NCI-H2227 (cell line): ENCODE data around the gene KLHL35.
A peak's percentile ranks its signal among the peaks of the same experiment; 100 is the strongest.
"Not testable (repeated sequence)": the region's sequence is repeated elsewhere in the genome, so short reads cannot be mapped to it uniquely, and the experiment has no call there.

Experiments
- DNase-seq: peaks from one replicate; lab custom pipeline; 2025; ENCODE audit not compliant: unreplicated experiment; lab: John Stamatoyannopoulos, UW

Gene KLHL35

DNA sequence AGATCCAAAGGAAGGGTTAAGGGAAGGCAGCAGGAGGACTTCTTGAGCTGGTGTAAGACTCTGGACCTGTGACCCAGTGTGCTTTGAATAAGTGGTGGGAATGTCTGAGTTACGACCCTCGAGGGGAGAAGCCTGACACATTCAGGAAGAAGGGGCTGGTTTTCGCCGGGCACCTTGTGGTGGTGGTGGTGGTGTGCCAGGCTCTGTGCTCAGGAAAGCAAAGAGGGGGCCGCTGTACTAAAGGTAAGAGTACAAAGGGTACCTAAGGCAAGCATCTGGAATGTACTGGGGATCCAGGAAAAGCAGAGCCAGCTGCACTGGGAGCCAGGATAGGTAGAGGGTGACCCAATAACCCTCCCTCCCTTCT lies 6.3 kb downstream of the KLHL35 start:
- DNase-seq, result no peak

DNA sequence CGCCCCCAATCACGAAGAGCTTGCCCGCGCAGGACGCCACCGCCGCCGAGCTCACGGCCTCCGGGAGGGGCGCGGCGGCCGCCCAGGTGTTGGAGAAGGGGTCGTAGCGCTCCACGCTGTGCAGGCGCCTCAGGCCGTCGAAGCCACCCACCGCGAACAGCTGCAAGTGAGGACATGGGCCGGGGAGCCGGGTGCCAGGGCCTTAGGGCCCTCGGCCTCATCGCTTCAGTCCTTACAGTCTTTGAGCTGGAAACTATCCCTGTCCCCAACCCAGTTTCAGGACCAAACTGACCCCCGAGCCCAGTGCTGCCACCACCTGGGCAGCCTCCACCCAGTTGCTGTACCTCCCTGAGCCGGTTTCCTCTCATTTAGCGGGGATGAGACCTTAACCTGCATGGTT lies 7.6 kb downstream of the KLHL35 start:
- DNase-seq, result no peak

DNA sequence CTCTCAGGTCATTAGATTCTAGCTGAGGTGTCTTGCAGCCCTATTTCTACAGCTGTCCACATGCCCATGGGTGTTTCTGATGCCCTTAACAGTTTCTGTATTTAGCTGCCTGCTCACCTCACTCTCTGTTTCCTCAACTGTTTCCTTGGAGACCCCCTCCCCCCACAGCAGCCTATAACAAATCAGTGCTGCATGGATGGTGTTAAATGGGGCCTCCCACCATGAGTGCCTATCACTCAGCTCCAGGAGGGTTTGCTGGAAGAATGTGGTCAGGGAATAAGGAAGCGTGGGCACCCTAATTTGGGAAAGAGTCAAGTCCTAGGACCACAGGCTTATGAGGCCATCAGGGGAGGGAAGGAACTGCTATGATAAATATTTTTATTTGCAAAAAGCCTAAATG lies 8.6 kb downstream of the KLHL35 start:
- DNase-seq, result no peak

DNA sequence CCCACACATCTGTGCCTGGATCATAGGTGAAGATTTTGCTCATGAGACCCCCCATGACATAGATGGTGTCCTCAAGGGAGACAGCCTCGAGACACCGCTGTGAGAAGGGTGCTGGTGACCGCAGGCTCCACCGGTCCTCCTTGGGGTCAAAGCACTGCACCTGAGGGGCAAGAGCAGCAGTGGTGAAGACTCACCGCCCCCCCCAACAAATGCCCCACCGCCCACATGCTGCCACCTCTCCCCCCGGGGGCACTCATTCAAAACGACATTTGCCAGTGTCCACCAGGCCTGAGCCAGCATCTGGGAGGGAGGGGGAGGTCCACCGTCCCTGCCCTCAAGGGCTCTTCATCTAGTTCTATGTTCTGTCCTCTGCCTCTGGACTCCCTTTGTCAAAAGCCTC lies 9.3 kb downstream of the KLHL35 start:
- DNase-seq, result no peak

DNA sequence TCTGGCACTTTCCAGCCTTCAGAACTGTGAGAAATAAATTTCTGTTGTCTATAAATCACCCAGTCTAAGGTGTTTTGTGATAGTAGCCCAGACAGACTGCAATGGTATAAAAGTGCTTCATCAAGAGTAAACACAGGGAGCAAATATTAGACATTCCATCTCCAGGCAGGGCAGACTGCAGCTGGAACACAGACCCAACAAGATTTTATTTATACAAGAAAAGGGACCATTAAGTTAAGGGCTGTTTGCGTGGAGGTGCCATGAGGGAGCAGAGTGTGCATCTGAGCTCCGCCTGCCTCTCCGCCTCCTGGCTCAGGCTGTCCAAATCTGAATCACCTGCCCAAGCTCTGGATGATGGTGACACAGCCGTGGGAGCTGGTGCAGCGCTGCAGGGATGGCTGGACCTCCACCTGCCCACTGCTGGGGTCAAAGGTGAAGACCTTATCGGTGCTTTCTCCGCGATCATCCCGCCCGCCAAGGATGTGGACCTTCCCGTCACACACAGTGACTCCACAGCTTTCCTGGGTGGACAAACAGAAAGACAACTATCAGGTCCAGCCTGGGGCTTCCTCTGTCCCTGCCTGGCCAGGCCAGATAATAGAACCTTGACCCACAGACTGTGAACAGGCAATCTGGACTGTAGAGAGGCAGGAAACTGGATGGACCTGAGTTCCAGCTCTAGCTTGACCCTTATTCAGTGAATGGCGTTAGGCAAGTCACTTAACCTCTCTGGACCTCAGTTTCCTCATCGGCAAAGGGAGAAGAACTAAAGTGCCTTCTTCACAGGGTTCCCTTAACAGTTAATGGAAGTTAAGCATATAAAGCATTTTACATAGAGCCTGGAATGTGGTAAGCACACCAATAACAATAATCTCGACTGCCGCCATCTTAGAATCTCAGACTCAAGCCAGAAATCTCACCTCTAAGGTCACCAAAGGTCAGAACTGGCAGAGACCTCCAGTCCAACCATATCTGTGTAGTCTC lies 10.5 kb downstream of the KLHL35 start:
- DNase-seq, result no peak

DNA sequence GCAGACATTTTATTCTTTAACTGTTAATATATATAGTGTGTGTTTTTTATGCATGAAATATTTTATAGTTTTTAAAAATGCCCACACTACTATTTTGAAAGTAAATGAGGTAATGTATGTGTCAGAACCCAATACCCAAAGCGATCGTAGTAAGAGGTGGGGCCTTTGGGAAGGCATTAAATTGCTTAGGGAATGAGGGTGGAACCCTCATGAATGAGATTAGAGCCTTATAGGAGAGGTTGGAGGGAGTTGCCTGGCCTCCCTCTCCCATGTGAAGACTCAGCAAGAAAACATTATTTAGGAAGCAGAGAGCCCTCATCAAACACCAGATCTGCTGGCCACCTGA lies 11.1 kb downstream of the KLHL35 start:
- no peak for DNase-seq

DNA sequence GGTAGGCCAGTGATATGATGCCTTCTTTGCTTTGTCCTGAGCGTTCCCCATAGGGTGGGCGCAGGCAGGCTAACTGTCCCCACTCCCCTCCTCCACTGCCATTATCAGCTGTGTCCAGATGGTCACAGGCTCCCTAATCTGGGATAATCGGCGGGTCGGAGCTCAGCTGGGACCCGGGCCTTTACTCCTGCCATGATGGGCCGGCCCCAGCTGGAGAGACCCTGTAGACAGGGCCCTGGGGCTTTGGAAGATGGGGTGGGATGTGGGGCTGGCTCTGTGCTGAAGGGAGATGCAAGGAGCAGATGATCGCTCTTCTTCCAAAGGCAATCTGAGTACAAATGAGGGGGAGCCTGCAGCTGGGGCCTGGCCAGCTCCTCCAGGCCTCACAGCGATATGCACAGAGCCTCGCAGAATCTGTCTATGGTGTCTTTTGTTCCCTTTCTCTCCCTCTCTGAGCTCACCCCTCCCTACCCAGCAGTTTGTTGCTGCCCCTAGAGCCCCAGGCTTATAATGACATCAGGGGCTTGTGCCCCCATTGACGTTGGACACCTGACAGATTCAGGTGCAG lies 11.9 kb downstream of the KLHL35 start:
- DNase-seq, result no peak

DNA sequence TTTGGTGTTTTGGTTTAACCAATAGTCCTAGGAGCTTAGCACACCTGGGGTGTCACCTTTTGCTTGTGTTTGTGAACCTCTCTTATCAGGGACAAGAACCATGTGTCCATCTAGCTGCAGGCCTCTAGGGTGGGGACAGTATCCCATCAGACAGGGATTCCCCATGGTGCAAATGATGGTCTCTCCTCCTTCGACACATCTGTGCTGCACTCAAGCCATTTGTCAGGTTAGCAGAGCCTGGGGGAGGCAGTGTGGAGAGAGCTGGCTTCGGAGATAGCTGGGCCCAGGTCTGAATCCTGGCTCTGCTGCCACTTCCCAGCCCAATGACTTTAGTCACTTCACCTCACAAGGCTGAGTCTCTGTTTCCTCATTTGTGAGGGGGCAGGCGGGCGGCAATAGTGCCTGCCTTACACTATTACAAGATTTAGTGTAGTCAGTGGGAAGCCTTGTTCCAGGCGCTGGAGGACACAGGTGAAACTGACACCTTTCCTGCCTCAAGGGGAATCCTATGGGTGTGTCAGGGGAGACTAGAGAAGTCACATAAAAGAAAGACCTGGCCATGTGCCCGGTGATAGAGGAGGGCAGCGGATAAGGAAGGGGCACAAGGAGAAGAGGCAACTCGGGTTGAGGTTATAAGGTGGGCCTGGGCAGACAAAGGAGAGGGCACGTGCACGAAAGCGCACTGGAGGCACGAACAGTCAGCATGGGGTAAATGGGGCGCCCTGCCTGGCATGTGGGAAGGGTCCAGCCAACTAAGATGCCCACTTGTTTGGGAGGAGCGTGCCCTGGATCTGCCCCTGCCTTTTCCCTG lies 12.6 kb downstream of the KLHL35 start:
- no peak for DNase-seq

DNA sequence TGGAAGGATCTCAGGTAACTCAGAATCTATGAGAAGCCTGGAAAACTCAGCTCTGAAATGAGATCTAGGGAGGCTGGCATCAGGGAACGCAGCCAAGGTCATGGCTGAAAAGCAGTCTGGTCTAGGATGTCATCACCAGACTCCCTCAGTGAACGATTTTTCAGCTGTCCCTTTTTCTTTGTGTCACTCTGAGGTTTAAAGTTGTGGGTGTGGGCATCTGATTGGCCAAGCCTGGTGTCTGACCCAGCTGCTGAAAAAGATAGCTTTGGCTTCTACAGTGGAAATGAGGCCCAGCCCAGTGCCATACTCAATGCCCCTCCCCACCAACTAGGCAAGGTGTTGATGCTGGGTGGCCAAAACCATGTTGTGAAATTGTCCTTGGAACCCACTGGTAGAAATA lies 19.1 kb downstream of the KLHL35 start:
- no peak for DNase-seq

DNA sequence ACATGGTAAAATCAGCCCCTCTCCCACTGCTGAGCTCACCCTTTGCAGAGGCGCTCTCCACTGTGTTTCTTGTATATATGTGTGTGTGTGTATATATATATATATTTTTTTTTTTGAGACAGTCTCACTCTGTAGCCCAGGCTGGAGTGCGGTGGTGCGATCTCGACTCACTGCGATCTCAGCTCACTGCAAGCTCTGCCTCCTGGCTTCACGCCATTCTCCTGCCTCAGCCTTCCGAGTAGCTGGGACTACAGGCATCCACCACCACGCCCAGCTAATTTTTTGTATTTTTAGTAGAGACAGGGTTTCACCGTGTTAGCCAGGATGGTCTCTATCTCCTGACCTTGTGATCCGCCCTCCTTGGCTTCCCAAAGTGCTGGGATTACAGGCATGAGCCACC lies 19.9 kb downstream of the KLHL35 start:
- DNase-seq, result not testable (repeated sequence)

DNA sequence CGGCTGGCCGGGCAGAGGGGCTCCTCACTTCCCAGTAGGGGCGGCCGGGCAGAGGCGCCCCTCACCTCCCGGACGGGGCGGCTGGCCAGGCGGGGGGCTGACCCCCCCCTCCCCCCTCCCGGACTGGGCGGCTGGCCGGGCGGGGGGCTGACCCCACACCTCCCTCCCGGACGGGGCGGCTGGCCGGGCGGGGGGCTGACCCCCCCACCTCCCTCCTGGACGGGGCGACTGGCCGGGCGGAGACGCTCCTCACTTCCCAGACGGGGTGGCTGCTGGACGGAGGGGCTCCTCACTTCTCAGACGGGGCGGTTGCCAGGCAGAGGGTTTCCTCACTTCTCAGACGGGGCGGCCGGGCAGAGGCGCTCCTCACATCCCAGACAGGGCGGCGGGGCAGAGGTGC lies 23.0 kb downstream of the KLHL35 start:
- DNase-seq, result not testable (repeated sequence)

DNA sequence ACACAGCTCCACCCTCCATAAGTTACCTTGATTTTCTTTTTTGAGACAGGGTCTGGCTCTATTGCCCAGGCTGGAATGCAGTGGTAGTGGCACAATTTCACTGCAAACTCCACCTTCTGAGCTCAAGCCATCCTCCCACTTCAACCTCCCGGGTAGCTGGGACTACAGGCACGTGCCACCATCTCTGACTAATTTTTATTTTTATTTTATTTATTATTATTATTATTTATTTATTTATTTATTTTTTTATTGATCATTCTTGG lies 24.1 kb downstream of the KLHL35 start:
- no peak for DNase-seq

DNA sequence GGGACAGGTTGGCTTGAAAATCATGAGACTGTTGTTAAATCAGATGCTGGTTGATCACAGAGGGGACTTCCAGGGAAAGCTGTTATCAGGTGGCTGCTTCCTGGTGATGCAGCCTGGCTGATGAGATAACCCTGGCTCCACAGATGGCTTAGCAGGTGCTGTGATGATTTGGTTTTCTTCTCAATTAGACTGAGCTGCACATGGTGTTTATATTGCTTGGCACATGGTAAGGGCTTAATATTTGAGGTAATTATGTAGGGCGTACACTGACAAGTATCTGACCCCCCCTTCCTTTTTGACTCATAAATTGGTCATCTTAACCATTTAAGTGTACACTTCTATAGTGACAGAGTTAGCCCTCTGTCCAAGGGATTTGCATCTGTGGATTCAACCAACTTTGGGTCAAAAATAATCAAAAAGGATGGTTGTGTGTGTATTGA lies 26.6 kb downstream of the KLHL35 start:
- no peak for DNase-seq

DNA sequence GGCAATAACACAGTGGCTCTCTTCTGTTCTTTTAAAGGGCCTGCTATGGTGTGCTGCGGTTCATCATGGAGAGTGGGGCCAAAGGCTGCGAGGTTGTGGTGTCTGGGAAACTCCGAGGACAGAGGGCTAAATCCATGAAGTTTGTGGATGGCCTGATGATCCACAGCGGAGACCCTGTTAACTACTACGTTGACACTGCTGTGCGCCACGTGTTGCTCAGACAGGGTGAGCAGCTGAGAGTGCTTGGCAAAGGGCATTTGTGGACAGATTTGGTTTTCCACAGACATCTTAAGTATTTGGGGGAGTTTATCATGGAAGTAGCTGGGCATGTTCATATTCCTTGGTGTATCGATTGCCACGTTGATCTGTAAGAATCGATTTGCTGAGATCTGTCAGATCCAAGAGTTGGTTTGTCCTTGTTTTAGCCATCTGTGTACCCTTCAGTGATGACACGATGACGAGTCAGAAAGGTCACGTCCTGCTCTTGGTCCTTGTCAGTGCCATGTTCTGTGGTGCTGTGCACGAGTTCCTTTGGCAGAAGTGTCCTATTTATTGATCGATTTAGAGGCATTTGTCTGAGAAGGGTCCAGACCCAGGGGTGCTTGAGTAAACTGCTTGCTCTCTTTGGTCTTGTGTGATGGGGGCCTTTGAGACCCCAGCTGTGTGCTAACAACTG lies 28.9 kb downstream of the KLHL35 start:
- no peak for DNase-seq

DNA sequence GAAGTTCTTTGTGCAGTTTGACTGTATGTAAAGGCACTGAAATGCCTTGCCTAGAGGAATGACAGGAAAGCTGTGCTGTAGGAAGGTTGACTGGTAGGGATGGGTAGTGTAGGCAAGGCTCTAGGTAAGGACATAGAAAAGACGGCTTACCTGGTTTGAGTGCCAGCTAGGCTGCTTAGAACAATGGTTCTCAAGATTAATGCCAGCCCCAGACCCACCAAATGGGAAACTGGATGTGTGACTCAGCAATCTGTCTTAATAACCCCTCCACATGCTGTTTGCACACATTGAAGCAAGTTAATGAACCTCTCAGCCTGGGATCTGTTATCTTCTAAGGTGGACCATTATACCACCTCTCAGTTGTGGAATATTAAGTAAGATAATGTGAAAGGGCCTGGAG lies 30.0 kb downstream of the KLHL35 start:
- DNase-seq, result no peak

DNA sequence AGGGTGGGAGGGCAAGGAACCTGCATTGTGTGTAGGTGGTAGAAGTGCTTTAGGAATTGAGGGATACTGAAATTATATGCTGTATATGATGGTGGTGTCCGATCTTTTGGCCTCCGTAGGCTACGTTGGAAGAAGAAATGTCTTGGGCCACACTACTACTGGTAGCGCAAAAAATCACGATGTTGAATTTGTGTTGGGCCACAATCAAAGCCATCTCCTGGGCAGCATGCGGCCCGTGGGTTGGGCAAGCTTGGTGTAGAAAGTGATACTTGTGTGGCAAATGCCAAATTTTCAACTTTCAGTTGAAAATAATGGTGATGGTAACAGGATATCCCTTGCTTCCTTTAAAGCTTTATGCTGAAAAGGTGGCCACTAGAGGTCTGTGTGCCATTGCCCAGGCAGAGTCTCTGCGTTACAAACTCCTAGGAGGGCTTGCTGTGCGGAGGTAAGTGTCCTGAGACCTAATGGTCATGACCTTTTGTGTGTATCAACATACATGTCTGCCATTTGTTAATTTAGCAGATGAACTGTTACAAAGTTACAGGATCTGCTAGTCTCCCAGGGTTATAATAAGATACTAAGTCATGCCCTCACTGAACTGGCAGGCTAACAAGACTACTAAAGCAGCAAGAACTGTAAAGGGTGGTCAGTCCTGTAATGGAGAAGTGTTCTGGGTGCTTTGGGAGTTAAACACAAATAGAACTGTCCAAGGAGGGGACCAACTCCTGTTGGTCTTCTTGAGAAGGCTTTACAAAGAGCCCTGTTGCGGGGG lies 30.8 kb downstream of the KLHL35 start:
- DNase-seq, result no peak

DNA sequence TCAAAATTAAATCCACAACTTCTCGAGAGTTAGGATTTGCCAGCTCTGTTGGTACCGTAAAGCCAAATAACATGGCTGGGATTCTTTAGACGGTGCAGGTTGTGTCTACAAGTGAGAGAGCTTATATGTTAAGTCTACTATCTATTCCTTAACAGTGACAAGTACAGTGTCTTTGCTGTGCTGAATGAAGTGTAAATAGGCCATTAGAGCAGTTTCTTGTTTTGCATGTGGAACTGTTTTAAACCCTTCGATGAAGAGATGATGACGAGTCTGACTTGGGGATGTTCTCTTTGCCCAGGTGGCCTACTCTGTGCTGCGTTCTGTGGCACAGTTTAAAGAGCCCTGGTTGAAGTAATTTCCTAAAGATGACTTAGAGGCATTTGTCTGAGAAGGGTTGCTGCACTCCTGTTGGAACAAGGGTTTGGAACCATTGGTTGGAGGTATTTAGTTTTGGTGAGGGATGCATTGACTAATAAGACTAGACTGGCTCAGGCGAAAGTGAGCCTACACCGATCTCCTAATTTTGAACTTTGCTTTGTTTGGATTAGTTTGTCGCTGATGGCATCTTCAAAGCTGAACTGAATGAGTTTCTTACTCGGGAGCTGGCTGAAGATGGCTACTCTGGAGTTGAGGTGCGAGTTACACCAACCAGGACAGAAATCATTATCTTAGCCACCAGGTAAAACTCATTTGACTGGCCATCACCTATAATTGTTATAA lies 32.7 kb downstream of the KLHL35 start:
- DNase-seq, result no peak

DNA sequence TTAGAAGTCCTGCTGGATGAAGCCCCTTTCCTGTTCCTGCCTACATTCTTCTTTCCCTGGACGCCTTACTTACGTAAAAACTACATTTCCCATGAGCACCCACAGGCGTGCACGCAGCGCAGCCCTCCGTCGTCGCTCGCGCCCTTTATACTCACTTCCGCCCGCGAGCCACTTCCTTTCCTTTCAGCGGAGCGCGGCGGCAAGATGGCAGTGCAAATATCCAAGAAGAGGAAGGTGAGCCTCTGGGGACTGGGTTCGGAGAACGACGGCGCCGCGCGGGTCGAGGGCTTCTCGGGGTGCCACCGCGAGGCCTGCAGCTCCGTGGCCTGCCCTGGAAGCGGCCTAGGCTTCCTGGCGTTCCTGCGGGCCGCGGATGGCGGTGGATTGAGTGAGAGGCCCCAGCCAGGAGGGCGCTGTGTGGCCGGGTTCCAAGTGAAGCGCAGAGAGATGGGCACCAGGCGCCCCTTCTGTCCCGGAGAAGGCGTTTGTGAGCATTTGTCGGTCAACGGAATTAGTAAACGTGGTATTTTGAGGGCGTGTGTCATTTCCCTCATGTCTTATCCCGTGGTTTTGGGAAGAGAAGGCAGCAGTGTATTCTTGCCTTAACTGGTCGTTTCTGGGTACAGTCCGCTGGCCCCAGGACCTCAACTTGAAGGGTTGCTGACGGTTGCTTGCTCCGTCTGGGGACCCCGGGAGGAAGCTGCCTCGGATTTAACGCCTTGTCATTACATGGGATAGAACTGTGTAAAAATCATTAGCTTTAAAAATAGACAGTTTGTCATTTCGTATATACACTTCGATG lies 33.5 kb downstream of the KLHL35 start, which contains the start of gene RPS3:
Gene RPS3 (plus strand): TSS at position 175 of the 802 bp plus-strand sequence. CDS start 30 bp downstream, at position 205.
- DNase-seq, result peak; percentile 93

DNA sequence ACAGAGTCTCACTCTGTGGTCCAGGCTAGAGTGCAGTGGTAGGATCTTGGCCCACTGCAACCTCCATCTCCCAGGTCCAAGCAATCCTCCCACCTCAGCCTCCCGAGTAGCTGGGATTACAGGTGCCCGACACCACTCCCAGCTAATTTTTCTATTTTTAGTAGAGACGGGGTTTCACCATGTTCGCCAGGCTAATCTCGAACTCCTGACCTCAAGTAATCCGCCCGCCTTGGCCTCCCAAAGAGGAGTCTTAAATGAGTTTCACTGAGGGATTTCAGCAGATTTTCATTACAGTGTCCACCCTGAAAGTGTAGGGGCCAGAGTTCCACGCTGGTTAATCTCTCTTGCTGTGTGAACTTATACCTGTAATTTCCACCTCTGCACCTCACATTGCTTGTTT lies 34.1 kb downstream of the KLHL35 start:
- DNase-seq, result no peak
